ENCODE measurements around the gene PRMT5. TPM values are rescaled to one million over a fixed set of nuclear protein-coding genes. Genes with fewer than 3 reads are reported as not detected.

The PRMT5 gene
- total RNA-seq, 2 experiments from 2014 or later = 85.6 to 100 TPM

GRCh38 chr14:22884076-22884737 is 45.0 kb downstream of the PRMT5 start:
- Mint-ChIP-seq H3K9me3 (no peaks in the 10 kb centered on the region), H3K4me1 (ENCODE audit: low read depth) (peaks cover 44% of the 10 kb centered on the region), H3K4me3 (no peak overlapping the region), H3K36me3 (no peaks in the 10 kb centered on the region), H3K27ac (no peak overlapping the region), H3K27me3 (no peaks in the 10 kb centered on the region)
- intact Hi-C loops (cut with micrococcal nuclease) = no loop called here
- no peak for DNase-seq
- POLR2A ChIA-PET = interaction anchor here (1.6 kb wide), 1 partner anchor 12 kb away, joined by 6 read pairs; no protein-coding TSS in a partner anchor
- CTCF ChIA-PET = interaction anchor here (1.1 to 9.0 kb wide), 6 partner anchors 12 to 314 kb away, joined by 3 to 115 read pairs (median 6); partner anchors contain the start of gene LRP10

DNA sequence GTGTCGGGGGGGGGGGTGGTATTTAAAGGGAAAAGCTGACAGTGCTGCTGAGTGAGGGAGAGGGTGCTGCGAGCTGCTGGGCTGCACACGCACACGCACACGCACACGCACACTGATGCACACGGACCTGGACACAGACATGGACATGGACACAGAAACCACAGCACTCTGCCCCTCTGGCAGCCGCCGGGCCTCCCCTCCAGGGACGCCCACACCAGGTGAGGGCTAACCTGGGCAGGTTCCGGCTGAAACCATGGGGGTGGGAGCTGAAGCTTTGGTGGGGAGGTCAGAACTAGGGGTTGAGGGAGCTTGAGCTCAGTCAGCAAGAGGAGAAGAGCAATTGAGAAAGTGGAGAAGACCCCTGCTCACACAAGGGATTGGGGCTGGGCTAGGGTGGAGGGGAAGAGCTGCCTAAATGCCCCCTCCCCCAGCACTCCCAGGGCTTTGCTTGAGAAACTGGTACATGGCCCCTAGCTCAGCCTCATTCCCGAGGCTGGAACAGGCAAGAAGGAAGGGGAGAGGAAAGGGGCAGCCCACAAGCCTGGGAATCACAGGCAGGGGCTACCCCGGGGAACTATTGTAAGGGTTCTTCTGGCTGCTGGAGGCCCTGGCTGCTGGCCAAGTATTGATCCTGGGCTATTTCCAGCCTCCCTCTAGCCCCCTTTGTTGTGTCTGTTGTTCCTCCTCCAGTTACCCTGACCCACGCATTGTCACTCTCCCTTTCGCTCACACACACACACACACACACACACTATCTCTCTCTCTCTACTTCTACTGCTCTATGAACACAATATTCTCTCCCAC is 45.8 kb downstream of the PRMT5 start, which contains the start of gene REM2:
Gene REM2, plus strand, starts transcription at position 50 of the 804 bp plus-strand sequence. Its CDS starts 66 bp downstream, at position 116.
- Mint-ChIP-seq H3K9me3 (no peaks in the 10 kb centered on the region), H3K27me3 (no peaks in the 10 kb centered on the region), H3K4me3 (no peak within 1 kb of the TSS), H3K4me1 (ENCODE audit: low read depth) (peaks cover 42% of the 10 kb centered on the region), H3K27ac (no peak within 1 kb of the TSS), H3K36me3 (peaks cover 2% of the 10 kb centered on the region)
- ChIA-PET CTCF (interaction anchor here (1.5 to 9.0 kb wide), 4 partner anchors 11 to 313 kb away, joined by 4 to 115 read pairs (median 8); partner anchors contain the start of gene LRP10), POLR2A (interaction anchor here (0.5 to 1.9 kb wide), 3 partner anchors 10 to 130 kb away, joined by 3 to 8 read pairs (median 6); no protein-coding TSS in a partner anchor)
- DNase-seq = no peak
- intact Hi-C loops (cut with micrococcal nuclease) = no loop called here

DNA sequence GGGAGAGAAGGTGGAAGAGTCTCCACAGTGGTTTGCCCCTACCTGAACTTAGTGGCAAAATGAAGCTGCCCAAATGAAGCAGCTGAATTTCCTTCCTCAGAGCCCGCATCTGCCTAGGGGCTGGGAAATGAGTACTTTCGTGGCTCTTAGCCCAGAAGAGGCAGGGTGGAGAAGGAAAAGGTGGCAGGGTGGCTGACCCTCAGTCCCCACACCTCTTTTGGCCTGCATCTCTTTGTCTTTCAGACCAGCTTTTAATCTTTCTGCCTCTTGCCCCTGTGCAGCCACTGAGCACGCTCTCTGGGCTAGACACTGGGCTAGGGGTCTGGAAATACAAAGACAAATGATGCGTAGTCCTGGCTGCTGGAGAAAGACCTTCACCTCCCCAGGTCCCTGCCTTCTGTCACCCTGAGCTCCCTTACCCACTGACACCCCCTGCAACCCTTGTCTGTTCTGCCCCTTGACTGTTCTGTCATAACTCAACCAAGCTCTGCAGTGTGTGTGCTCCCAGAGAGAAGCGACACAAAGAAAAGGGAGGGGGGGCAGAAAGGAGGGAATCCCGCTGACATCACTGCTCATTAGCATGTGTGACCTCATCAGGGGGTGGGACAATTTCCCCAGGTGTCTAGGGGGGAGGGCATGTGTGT is 46.5 kb downstream of the PRMT5 start:
- intact Hi-C loops (cut with micrococcal nuclease) = no loop called here
- Mint-ChIP-seq H3K36me3 (peaks cover 9% of the 10 kb centered on the region), H3K4me1 (ENCODE audit: low read depth) (peaks cover 35% of the 10 kb centered on the region), H3K27ac (no peak overlapping the region), H3K27me3 (no peaks in the 10 kb centered on the region), H3K4me3 (no peak overlapping the region), H3K9me3 (no peaks in the 10 kb centered on the region)
- DNase-seq = peak; percentile 53
- CTCF ChIA-PET = interaction anchor here (1.0 to 9.0 kb wide), 6 partner anchors 10 to 312 kb away, joined by 3 to 115 read pairs (median 6); partner anchors contain the start of gene LRP10
- POLR2A ChIA-PET = interaction anchor here (1.0 to 1.9 kb wide), 4 partner anchors 7 to 14 kb away, joined by 3 to 8 read pairs (median 4); partner anchors contain the start of gene LRP10

DNA sequence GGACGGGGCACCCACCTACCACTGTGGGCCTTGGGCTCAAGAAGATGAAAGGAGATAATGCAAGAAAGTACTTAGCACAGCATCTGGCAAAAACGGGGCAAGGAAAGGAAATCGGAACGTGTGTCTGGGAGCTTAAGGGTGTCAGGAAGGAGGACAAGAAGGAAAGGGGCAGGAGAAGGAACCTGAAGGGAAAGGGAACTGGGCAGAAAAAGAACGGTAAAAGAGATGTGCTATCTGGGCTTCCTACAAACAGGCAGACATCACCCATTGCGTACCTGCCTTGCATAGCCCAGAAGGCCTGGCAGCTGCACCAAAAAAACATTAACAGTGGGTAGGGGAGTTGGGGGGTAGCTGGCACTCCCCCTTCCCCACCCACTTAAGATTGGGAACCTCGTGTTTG is 47.1 kb downstream of the PRMT5 start:
- peaks cover 29% of the 10 kb centered on the region for H3K4me1 Mint-ChIP-seq (ENCODE audit: low read depth)
- intact Hi-C loops (cut with micrococcal nuclease) = no loop called here
- H3K27me3 Mint-ChIP-seq = no peaks in the 10 kb centered on the region
- no peak for DNase-seq
- no peaks in the 10 kb centered on the region for H3K9me3 Mint-ChIP-seq
- POLR2A ChIA-PET = interaction anchor here (1.0 to 1.9 kb wide), 3 partner anchors 8 to 11 kb away, joined by 3 to 8 read pairs (median 3); partner anchors contain the start of gene LRP10
- H3K36me3 Mint-ChIP-seq = peaks cover 11% of the 10 kb centered on the region
- CTCF ChIA-PET = interaction anchor here (1.0 to 9.0 kb wide), 5 partner anchors 10 to 312 kb away, joined by 3 to 115 read pairs (median 4); partner anchors contain the start of gene LRP10
- no peak overlapping the region for H3K27ac Mint-ChIP-seq
- H3K4me3 Mint-ChIP-seq = no peak overlapping the region

DNA sequence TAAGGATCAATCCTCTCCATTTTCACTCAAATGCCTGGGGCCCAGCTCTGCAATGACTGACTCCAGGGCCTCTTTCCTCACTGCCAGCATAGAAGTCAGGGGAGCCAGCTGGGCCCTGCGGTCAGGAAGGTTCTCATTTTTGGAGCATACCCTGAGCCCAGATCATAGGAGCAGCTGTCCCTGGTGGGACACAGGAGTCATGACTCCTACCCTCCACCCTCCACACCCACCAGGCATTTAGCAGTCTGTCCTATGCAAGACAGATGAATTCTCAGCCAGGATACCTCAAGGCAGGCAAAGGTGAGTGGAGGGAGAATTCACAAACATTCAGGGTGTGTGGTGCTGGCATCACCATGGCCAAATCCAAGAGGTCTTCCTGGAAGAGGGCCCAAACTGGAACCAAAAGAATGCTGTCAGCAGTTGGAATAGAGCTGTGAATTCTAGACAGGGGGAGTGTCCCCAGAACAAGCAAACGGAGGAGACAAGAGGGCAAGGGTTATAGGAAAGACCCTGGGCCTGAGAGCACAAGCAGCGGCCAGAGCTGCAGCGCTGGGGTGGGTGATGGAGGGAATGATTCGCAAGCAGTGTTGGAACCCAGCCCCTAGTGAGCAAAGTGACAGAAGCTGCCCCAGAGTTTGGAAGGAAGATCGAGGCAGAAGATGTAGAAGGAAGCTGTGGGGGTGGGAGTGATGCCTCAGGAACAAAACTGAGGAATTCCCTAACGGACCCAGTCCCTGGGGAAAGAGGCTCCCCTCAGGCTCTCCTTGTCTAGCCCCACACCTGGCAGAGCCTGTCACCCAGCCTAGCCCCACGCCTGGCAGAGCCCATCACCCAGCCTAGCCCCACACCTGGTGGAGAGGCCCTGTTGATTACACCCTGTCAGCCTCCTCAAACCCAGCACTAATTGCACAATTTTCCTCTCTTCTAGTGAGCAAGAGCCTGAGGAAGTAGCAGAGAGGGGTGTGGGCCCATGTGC is 50.6 kb downstream of the PRMT5 start:
- Mint-ChIP-seq H3K27me3 (no peaks in the 10 kb centered on the region), H3K27ac (no peak overlapping the region), H3K36me3 (peaks cover 30% of the 10 kb centered on the region), H3K4me1 (ENCODE audit: low read depth) (peaks cover 24% of the 10 kb centered on the region), H3K4me3 (no peak overlapping the region), H3K9me3 (no peaks in the 10 kb centered on the region)
- intact Hi-C loops (cut with micrococcal nuclease) = no loop called here
- no peak for DNase-seq
- ChIA-PET POLR2A (no interaction called here), CTCF (interaction anchor here (0.9 to 1.2 kb wide), 2 partner anchors 8 to 23 kb away, joined by 3 to 4 read pairs; no protein-coding TSS in a partner anchor)

- Mint-ChIP-seq H3K4me1 (ENCODE audit: low read depth) (peaks cover 25% of the 10 kb centered on the region), H3K4me3 (no peak overlapping the region), H3K27ac (no peak overlapping the region), H3K9me3 (no peaks in the 10 kb centered on the region), H3K27me3 (no peaks in the 10 kb centered on the region), H3K36me3 (peaks cover 36% of the 10 kb centered on the region)
- intact Hi-C loops (cut with micrococcal nuclease) = no loop called here
- no peak for DNase-seq
- POLR2A ChIA-PET = no interaction called here
- CTCF ChIA-PET = interaction anchor here (1.4 kb wide), 2 partner anchors 8 to 23 kb away, joined by 3 to 4 read pairs; no protein-coding TSS in a partner anchor
Observed at GRCh38 chr14:22877000-22877501, 52.1 kb downstream of the PRMT5 start.

- Mint-ChIP-seq H3K4me1 (ENCODE audit: low read depth) (peaks cover 23% of the 10 kb centered on the region), H3K27me3 (no peaks in the 10 kb centered on the region), H3K27ac (no peak overlapping the region), H3K9me3 (no peaks in the 10 kb centered on the region), H3K36me3 (peaks cover 36% of the 10 kb centered on the region), H3K4me3 (no peak overlapping the region)
- no peak for DNase-seq
- ChIA-PET POLR2A (no interaction called here), CTCF (interaction anchor here (1.4 kb wide), 2 partner anchors 9 to 24 kb away, joined by 3 to 4 read pairs; no protein-coding TSS in a partner anchor)
- intact Hi-C loops (cut with micrococcal nuclease) = no loop called here
Observed at GRCh38 chr14:22875748-22876319, 53.3 kb downstream of the PRMT5 start.

- CTCF ChIA-PET = interaction anchor here (0.6 to 6.4 kb wide), 2 partner anchors 9 to 110 kb away, joined by 3 to 115 read pairs; partner anchors contain the start of gene REM2
- peaks cover 36% of the 10 kb centered on the region for H3K36me3 Mint-ChIP-seq
- peaks cover 29% of the 10 kb centered on the region for H3K4me1 Mint-ChIP-seq (ENCODE audit: low read depth)
- H3K9me3 Mint-ChIP-seq = no peaks in the 10 kb centered on the region
- POLR2A ChIA-PET = no interaction called here
- H3K27me3 Mint-ChIP-seq = no peaks in the 10 kb centered on the region
- DNase-seq = no peak
- intact Hi-C loops (cut with micrococcal nuclease) = no loop called here
- H3K27ac Mint-ChIP-seq = no peak overlapping the region
- no peak overlapping the region for H3K4me3 Mint-ChIP-seq
Observed at GRCh38 chr14:22875003-22875747, 54.0 kb downstream of the PRMT5 start.

GRCh38 chr14:22872833-22873520 is 56.2 kb downstream of the PRMT5 start:
- Mint-ChIP-seq H3K27ac (peak overlapping the region; percentile 90), H3K4me1 (ENCODE audit: low read depth) (peaks cover 33% of the 10 kb centered on the region), H3K27me3 (no peaks in the 10 kb centered on the region), H3K36me3 (peaks cover 30% of the 10 kb centered on the region), H3K4me3 (peak overlapping the region; percentile 88), H3K9me3 (no peaks in the 10 kb centered on the region)
- CTCF ChIA-PET = interaction anchor here (0.6 to 6.4 kb wide), 33 partner anchors 10 to 316 kb away, joined by 3 to 115 read pairs (median 4); partner anchors contain the start of genes DAD1, HAUS4, PRMT5 and RBM23
- no peak for DNase-seq
- POLR2A ChIA-PET = interaction anchor here (0.5 to 2.7 kb wide), 10 partner anchors 9 to 284 kb away, joined by 3 to 16 read pairs (median 4); partner anchors contain the start of genes DAD1, OXA1L, PRMT5 and RBM23
- intact Hi-C loops (cut with micrococcal nuclease) = loop anchor here (1.0 kb wide), 1 partner anchor 27 kb away; no protein-coding TSS in a partner anchor
